ENCODE data around the gene SLC6A8.
"Not testable (repeated sequence)": the region's sequence is repeated elsewhere in the genome, so short reads cannot be mapped to it uniquely, and the experiment has no call there.

SLC6A8 gene

GRCh38 chrX:153672531-153673427 is 14.9 kb upstream of the SLC6A8 start:
- DNase-seq: no peak

- DNase-seq: no peak
Measured at GRCh38 chrX:153673428-153674218, 14.1 kb upstream of the SLC6A8 start, which contains the start of gene PNCK. Gene PNCK, minus strand, starts transcription at chrX:153673813. Its CDS starts 737 bp downstream, at chrX:153673076.

- no peak for DNase-seq
Measured at GRCh38 chrX:153674219-153674851, 13.4 kb upstream of the SLC6A8 start.

- no peak for DNase-seq
Measured at GRCh38 chrX:153681175-153681574, 6.6 kb upstream of the SLC6A8 start.

- not testable (repeated sequence) for DNase-seq
Measured at GRCh38 chrX:153683486-153683885, 4.2 kb upstream of the SLC6A8 start.

GRCh38 chrX:153684467-153685155 is 3.1 kb upstream of the SLC6A8 start:
- DNase-seq: peak; percentile 42

- DNase-seq: peak; percentile 68
Measured at GRCh38 chrX:153685156-153685536, 2.6 kb upstream of the SLC6A8 start.

GRCh38 chrX:153685751-153686696 is 1.7 kb upstream of the SLC6A8 start:
- peak; percentile 50 for DNase-seq

- DNase-seq: peak; percentile 46
Measured at GRCh38 chrX:153686711-153687110, 1.0 kb upstream of the SLC6A8 start.

- no peak for DNase-seq
Measured at GRCh38 chrX:153688071-153688470, 345 bp downstream of the SLC6A8 start.

- no peak for DNase-seq
Measured at GRCh38 chrX:153688506-153688905, 780 bp downstream of the SLC6A8 start.

- DNase-seq: no peak
Measured at GRCh38 chrX:153688911-153689590, 1.3 kb downstream of the SLC6A8 start.

- no peak for DNase-seq
Measured at GRCh38 chrX:153689654-153690465, 2.1 kb downstream of the SLC6A8 start.

GRCh38 chrX:153690466-153690865 is 2.7 kb downstream of the SLC6A8 start:
- DNase-seq: no peak

- DNase-seq: not testable (repeated sequence)
Measured at GRCh38 chrX:153691032-153691827, 3.5 kb downstream of the SLC6A8 start.

GRCh38 chrX:153692003-153692402 is 4.3 kb downstream of the SLC6A8 start:
- no peak for DNase-seq

- no peak for DNase-seq
Measured at GRCh38 chrX:153692611-153693156, 5.0 kb downstream of the SLC6A8 start.

GRCh38 chrX:153693216-153694086 is 5.7 kb downstream of the SLC6A8 start:
- no peak for DNase-seq
